ENCODE measurements around the gene SLC17A9.

- no peak for TF ChIP-seq CTCF (conservative IDR thresholded peaks at IDR 0.05)
- TF ChIP-seq EZH2 (IDR thresholded peaks at IDR 0.05; ENCODE audit: low read depth): no peak
Observed at GRCh38 chr20:62961799-62962198, 9.3 kb downstream of the SLC17A9 start.

Measured in PC-9 (cell line).